Neuronal stem cell (in vitro differentiated cells): Measurements from ENCODE around the gene ACVR2A.

Experiments used
- DNase-seq: peaks from one replicate; pipeline ENCODE4 v3.0.0-alpha.2; 2013; ENCODE audit warnings: low spot score
- H2AFZ ChIP-seq: one replicate; pipeline ENCODE4 v1.6.1; 2013; ENCODE audit warnings: mild to moderate bottlenecking, low read length, inconsistent platforms
- H2AK5ac ChIP-seq: 2 replicates; pipeline ENCODE4 v1.6.1; 2013; ENCODE audit warnings: low read depth, mild to moderate bottlenecking, inconsistent platforms, low read length, moderate library complexity, mixed read lengths
- H2BK120ac ChIP-seq: 2 replicates; pipeline ENCODE4 v1.6.1; 2013; ENCODE audit warnings: low read depth, mild to moderate bottlenecking, inconsistent platforms, low read length, moderate library complexity, mixed read lengths
- H2BK12ac ChIP-seq: one replicate; pipeline ENCODE4 v1.6.1; 2013; ENCODE audit warnings: low read length, inconsistent platforms
- H2BK15ac ChIP-seq: 2 replicates; pipeline ENCODE4 v1.6.1; 2013; ENCODE audit warnings: mild to moderate bottlenecking, low read length, inconsistent platforms, mixed read lengths
- H2BK5ac ChIP-seq: one replicate; pipeline ENCODE4 v1.6.1; 2013; ENCODE audit warnings: inconsistent platforms, mild to moderate bottlenecking, low read length, moderate library complexity
- H3K14ac ChIP-seq: one replicate; pipeline ENCODE4 v1.6.1; 2013; ENCODE audit warnings: low read length, inconsistent platforms
- H3K18ac ChIP-seq: 2 replicates; pipeline ENCODE4 v1.6.1; 2013; ENCODE audit warnings: low read length, inconsistent platforms
- H3K23ac ChIP-seq: 2 replicates; pipeline ENCODE4 v1.6.1; 2013; ENCODE audit warnings: low read depth, mild to moderate bottlenecking, mixed read lengths, low read length, inconsistent platforms; ENCODE audit not compliant: poor library complexity
- H3K27ac ChIP-seq: replicated peaks from 3 replicates; pipeline ENCODE4 v1.5.1; 2013; ENCODE audit warnings: low read length, inconsistent platforms
- H3K27me3 ChIP-seq, 3 experiments: 2 replicates each; pipeline ENCODE4 v1.6.1; 2013; ENCODE audit warnings: low read length in 3 of 3, mild to moderate bottlenecking in 2 of 3, inconsistent platforms in 1 of 3, low read depth in 1 of 3, mixed read lengths in 1 of 3, moderate library complexity in 1 of 3; ENCODE audit not compliant: control insufficient read depth in 3 of 3, insufficient read depth in 3 of 3
- H3K36me3 ChIP-seq, 2 donors: replicated peaks in 1 of 2; 2 replicates each; pipeline ENCODE4 v1.6.1; 2013; ENCODE audit warnings: low read length in 2 of 2; ENCODE audit not compliant: control insufficient read depth in 2 of 2, insufficient read depth in 2 of 2
- H3K4ac ChIP-seq: 2 replicates; pipeline ENCODE4 v1.6.1; 2013; ENCODE audit warnings: inconsistent platforms, mild to moderate bottlenecking, low read length, moderate library complexity
- H3K4me1 ChIP-seq, 2 donors: 1 replicate in 1 of 2; 2 replicates in 1 of 2; pipeline ENCODE4 v1.6.1; 2013; ENCODE audit warnings: low read length in 2 of 2, low read depth in 1 of 2; ENCODE audit not compliant: control insufficient read depth in 2 of 2, insufficient read depth in 1 of 2
- H3K4me2 ChIP-seq: one replicate; pipeline ENCODE4 v1.6.1; 2013; ENCODE audit warnings: mild to moderate bottlenecking, low read length, inconsistent platforms; ENCODE audit not compliant: insufficient read depth, poor library complexity, severe bottlenecking
- H3K4me3 ChIP-seq, 2 donors: 2 replicates each; pipeline ENCODE4 v1.5.1; 2013; ENCODE audit warnings: low read length in 2 of 2, mild to moderate bottlenecking in 2 of 2, inconsistent platforms in 1 of 2, moderate library complexity in 1 of 2
- H3K79me1 ChIP-seq: one replicate; pipeline ENCODE4 v1.6.1; 2013; ENCODE audit warnings: low read depth, mild to moderate bottlenecking, inconsistent platforms, low read length, moderate library complexity
- H3K9ac ChIP-seq: one replicate; pipeline ENCODE4 v1.6.1; 2013; ENCODE audit warnings: mild to moderate bottlenecking, low read depth, low read length, inconsistent platforms; ENCODE audit not compliant: poor library complexity
- H3K9me3 ChIP-seq, 2 donors: replicated peaks in 1 of 2; 2 replicates each; pipeline versions ENCODE3 to v1.6.1; 2013; ENCODE audit warnings: low read length in 2 of 2, mild to moderate bottlenecking in 2 of 2, inconsistent platforms in 1 of 2, low read depth in 1 of 2, mixed read lengths in 1 of 2, moderate library complexity in 1 of 2; ENCODE audit not compliant: control insufficient read depth in 2 of 2, insufficient read depth in 1 of 2
- H4K8ac ChIP-seq: one replicate; pipeline ENCODE4 v1.6.1; 2013; ENCODE audit warnings: low read depth, mild to moderate bottlenecking, inconsistent platforms, low read length, moderate library complexity
- H4K91ac ChIP-seq: one replicate; pipeline ENCODE4 v1.6.1; 2013; ENCODE audit warnings: low read length, low read depth, mild to moderate bottlenecking, inconsistent platforms; ENCODE audit not compliant: poor library complexity
- WGBS, 2 donors: extraction: QIAGEN DNeasy Blood & Tissue Kit; methylation state at CpG; one replicate each; pipeline ENCODE4 v1.1.7; 2013; ENCODE audit warnings: missing lambda C conversion rate in 2 of 2, mixed read lengths in 1 of 2; ENCODE audit not compliant: insufficient read length in 2 of 2, insufficient replicate concordance in 1 of 2; ENCODE audit errors: extremely low coverage in 2 of 2; 5-methylcytosine and 5-hydroxymethylcytosine counted together

The ACVR2A gene

DNA sequence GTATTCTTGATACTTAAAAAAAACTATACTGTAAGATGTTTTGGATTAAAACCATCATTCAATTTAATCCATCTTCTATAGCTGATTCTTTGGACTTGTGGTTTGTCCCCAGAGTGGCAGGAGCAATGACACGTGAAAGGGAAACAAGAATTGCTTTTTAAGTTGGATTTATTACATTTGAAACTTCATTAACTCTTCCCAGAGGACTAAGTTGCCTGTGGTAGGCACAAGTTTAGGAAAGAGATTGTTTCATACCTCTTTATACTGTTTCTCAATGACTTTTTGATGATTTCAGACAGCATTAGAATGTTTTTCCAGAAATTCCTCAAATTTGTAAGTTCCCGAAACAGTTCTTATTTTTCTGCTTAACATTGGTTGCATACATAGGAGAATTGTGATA is 41.3 kb downstream of the ACVR2A start:
- Histone ChIP-seq H4K91ac (no peak overlapping the region), H3K36me3 (no peaks in the 10 kb centered on the region), H3K4me3 (no peak overlapping the region), H2BK120ac (no peak overlapping the region), H3K4me1 (no peaks in the 10 kb centered on the region), H3K4me2 (no peak overlapping the region), H3K27ac (no peak overlapping the region), H2BK12ac (no peak overlapping the region), H3K23ac (no peak overlapping the region), H3K9me3 (no peaks in the 10 kb centered on the region), H3K79me1 (no peaks in the 10 kb centered on the region), H4K8ac (no peak overlapping the region), H2AFZ (no peak overlapping the region), H2AK5ac (no peak overlapping the region), H2BK15ac (no peak overlapping the region), H2BK5ac (no peak overlapping the region), H3K27me3 (no peaks in the 10 kb centered on the region), H3K14ac (no peak overlapping the region), H3K18ac (no peak overlapping the region), H3K4ac (no peak overlapping the region), H3K9ac (no peak overlapping the region)
- WGBS, 2 donors: no CpG with 5 or more reads among the region's 2 CpGs
- DNase-seq: no peak

DNA sequence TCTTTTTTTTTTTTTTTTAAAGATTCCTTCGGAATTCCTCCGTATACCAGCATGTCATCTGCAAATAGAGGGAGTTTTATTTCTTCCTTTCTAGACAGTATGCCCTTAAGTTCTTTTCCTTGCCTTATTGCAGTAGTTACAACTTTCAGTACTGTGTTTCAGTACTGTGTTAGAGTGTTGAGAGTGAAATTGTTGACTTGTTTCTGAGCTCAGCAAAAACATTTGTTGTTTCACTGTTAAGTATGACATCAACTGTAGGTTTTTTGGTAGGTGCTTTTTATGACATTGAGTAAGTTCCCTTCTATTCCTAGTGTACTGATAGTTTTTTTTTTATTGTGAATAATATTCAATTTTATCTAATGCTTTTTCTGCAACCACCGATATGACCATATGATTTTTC is 43.9 kb downstream of the ACVR2A start:
- no peak for DNase-seq
- Histone ChIP-seq H3K36me3 (no peaks in the 10 kb centered on the region), H3K79me1 (no peaks in the 10 kb centered on the region), H3K4me3 (no peak overlapping the region), H3K4me2 (no peak overlapping the region), H2BK120ac (no peak overlapping the region), H4K8ac (no peak overlapping the region), H3K9me3 (no peaks in the 10 kb centered on the region), H2BK12ac (no peak overlapping the region), H4K91ac (no peak overlapping the region), H2BK5ac (no peak overlapping the region), H2AK5ac (no peak overlapping the region), H3K14ac (no peak overlapping the region), H3K27ac (no peak overlapping the region), H3K4ac (no peak overlapping the region), H3K9ac (no peak overlapping the region), H3K27me3 (no peaks in the 10 kb centered on the region), H3K18ac (no peak overlapping the region), H2AFZ (no peak overlapping the region), H3K23ac (no peak overlapping the region), H3K4me1 (no peaks in the 10 kb centered on the region), H2BK15ac (no peak overlapping the region)
- no CpG with 5 or more reads among the region's 3 CpGs for WGBS, 2 donors

DNA sequence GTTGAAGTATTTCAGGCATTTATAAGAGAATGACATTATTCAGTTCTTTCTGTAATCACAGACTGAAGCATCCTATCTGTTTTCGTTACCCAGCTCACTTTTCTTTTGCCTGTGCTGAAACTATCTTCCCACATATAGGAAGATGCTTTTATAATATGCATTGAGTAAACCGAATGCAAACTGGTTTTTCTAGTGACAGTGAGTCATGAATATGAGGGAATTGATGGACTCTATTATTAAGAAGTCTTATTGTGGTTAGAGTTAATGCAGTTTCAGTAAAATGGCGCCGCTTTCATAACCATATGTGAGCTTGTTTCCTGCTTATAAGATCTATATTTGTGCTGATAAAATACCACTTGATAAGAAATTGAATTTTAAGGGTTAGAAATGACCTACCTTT is 59.2 kb downstream of the ACVR2A start:
- Histone ChIP-seq H3K9ac (no peak overlapping the region), H3K9me3 (peaks cover 2 to 3% of the 10 kb centered on the region in 2 donors), H2AK5ac (no peak overlapping the region), H3K18ac (no peak overlapping the region), H2AFZ (no peak overlapping the region), H2BK15ac (no peak overlapping the region), H3K27ac (no peak overlapping the region), H3K27me3 (no peaks in the 10 kb centered on the region), H3K36me3 (peaks cover 0 to 41% of the 10 kb centered on the region in 2 donors), H4K8ac (no peak overlapping the region), H3K4me3 (no peak overlapping the region), H3K79me1 (no peaks in the 10 kb centered on the region), H3K4me1 (no peaks in the 10 kb centered on the region), H3K4ac (no peak overlapping the region), H2BK120ac (no peak overlapping the region), H2BK5ac (no peak overlapping the region), H3K14ac (no peak overlapping the region), H3K23ac (no peak overlapping the region), H4K91ac (no peak overlapping the region), H3K4me2 (no peak overlapping the region), H2BK12ac (no peak overlapping the region)
- no CpG with 5 or more reads among the region's 4 CpGs for WGBS, 2 donors
- DNase-seq: no peak

DNA sequence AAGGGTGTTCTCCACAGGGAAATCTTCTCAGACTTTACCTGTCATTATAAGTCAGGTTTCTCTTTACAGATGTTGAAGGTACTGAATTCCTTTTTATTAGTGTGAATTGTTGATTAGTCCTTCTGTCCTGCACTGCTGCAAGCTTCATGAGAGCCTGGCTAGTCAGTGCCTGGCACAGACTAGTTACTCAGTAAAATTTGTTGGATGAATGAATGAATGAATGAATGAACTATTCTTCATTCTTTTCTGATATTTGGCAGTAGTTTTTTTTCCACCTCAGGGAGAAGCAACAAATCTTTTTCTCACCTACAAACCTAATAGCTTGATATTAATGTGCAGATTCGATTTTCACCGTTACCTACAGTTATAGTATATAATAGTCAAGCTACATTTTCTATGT is 64.3 kb downstream of the ACVR2A start:
- no peak overlapping the region for H2AK5ac ChIP-seq
- H3K36me3 ChIP-seq: peaks cover 0 to 10% of the 10 kb centered on the region in 2 donors
- H2BK120ac ChIP-seq: no peak overlapping the region
- no peaks in the 10 kb centered on the region for H3K27me3 ChIP-seq
- no peak overlapping the region for H4K91ac ChIP-seq
- no peak overlapping the region for H4K8ac ChIP-seq
- no peak overlapping the region for H2BK5ac ChIP-seq
- no peak overlapping the region for H2AFZ ChIP-seq
- no peak overlapping the region for H3K4me3 ChIP-seq
- no peak overlapping the region for H3K18ac ChIP-seq
- H3K23ac ChIP-seq: no peak overlapping the region
- peaks cover 2 to 10% of the 10 kb centered on the region in 2 donors for H3K4me1 ChIP-seq
- no peak overlapping the region for H3K27ac ChIP-seq
- H3K9me3 ChIP-seq: peaks cover 2 to 3% of the 10 kb centered on the region in 2 donors
- H3K14ac ChIP-seq: no peak overlapping the region
- no peak for DNase-seq
- no peak overlapping the region for H3K4me2 ChIP-seq
- H3K9ac ChIP-seq: no peak overlapping the region
- H2BK15ac ChIP-seq: no peak overlapping the region
- WGBS, 2 donors: no CpG with 5 or more reads among the region's 2 CpGs
- no peak overlapping the region for H3K4ac ChIP-seq
- no peak overlapping the region for H2BK12ac ChIP-seq
- H3K79me1 ChIP-seq: no peaks in the 10 kb centered on the region
